Ovary (tissue), 9 donors: ENCODE results near the gene RHOB. TPM values are rescaled to one million over a fixed set of nuclear protein-coding genes. Genes with fewer than 3 reads are reported as not detected.

Experiments
- DNase-seq, 5 donors: peaks; one replicate each; pipeline ENCODE4 v3.0.0-alpha.2; 2019 to 2020
- H3K27ac ChIP-seq, 2 donors: fragments of 200-600 bp; one replicate each; pipeline versions ENCODE4 v1.5.1 to v1.8.0; 2019 to 2022
- H3K27me3 ChIP-seq: fragments of 200-600 bp; one replicate; pipeline ENCODE4 v1.8.0; 2022
- H3K36me3 ChIP-seq: fragments of 200-600 bp; sonication (generic); one replicate; pipeline ENCODE4 v1.5.1; 2019
- H3K4me1 ChIP-seq: one replicate; pipeline ENCODE4 v1.8.1; 2013; ENCODE audit warnings: mild to moderate bottlenecking, moderate library complexity; ENCODE audit not compliant: insufficient read depth
- H3K4me3 ChIP-seq: fragments of 200-600 bp; sonication (generic); one replicate; pipeline ENCODE4 v1.5.1; 2017
- H3K9me3 ChIP-seq, 2 donors: fragments of 200-600 bp in 1 of 2; sonication (generic) in 1 of 2; one replicate each; pipeline versions ENCODE4 v1.5.1 to v1.8.1; 2013 to 2019; ENCODE audit warnings: mild to moderate bottlenecking in 1 of 2, moderate library complexity in 1 of 2
- CTCF ChIP-seq, 3 donors: fragments of 450-650 bp in 2 of 3; fragments of 200-600 bp in 1 of 3; IDR thresholded peaks; one replicate each; pipeline versions ENCODE4 v1.5.1 to v1.8.0; 2016 to 2022; ENCODE audit warnings: antibody characterized with exemption in 3 of 3, mild to moderate bottlenecking in 1 of 3
- EP300 ChIP-seq: sonication (generic); formaldehyde crosslinking; IDR thresholded peaks from one replicate; pipeline ENCODE4 v1.6.1; 2017; ENCODE audit warnings: antibody characterized with exemption
- POLR2A ChIP-seq: fragments of 450-650 bp; IDR thresholded peaks from one replicate; pipeline ENCODE4 v1.6.1; 2017; ENCODE audit warnings: antibody characterized with exemption, mild to moderate bottlenecking, moderate library complexity
- WGBS, 3 donors: extraction: QIAGEN DNeasy Blood & Tissue Kit in 1 of 3; methylation state at CpG; one replicate each; pipeline versions ENCODE4 v1.1.5 to v1.1.7; 2013 to 2017; 5-methylcytosine and 5-hydroxymethylcytosine counted together
- intact Hi-C, 4 donors: fragments of 100-400 bp; cut with DNase I; formaldehyde crosslinking; loops; one replicate each; pipeline versions ENCODE4 v1.11.0 to v1.15.1; 2022 to 2023
- polyA plus RNA-seq, 2 donors: library from polyadenylated mRNA; stranded (reverse); fragments of 200-250 nt in 1 of 2; fragments of 350-450 nt in 1 of 2; fragmentation: Illumina TruSeq in 1 of 2; extraction: RNeasy Lipid Tissue Mini Kit (QIAGEN cat#74804) in 1 of 2; gene quantifications; one replicate each; pipeline ENCODE4 v1.2.3, GENCODE V29; 2013 to 2014
- total RNA-seq, 7 donors: library from RNA; depleted of rRNA in 2 of 7; stranded (reverse); fragments of >200 nt in 2 of 7; fragmentation: NEBNext Ultra II Directional in 3 of 7; extraction: Animal tissue kit (Norgen Biotek cat#: 25700) in 3 of 7; gene quantifications; one replicate each; pipeline versions ENCODE4 v1.1.0 to v1.2.4, GENCODE V29; 2016 to 2023
- donor health status: DM: no; HTN: no; CAD: no; lungs with moderate emphysema.
- donor health status: DM: no; HTN: no; CAD: no.
- donor health status: Bipolar disorder and iron deficiency.
- donor health status: DM: yes; HTN: yes; CAD: no.
- donor health status: DM: no; HTN: no; CAD: no.
- donor health status: DM: yes; HTN: yes; CAD: no.

Gene RHOB
- total and polyA plus RNA-seq, 9 donors = 200 to 1,363 (median 432) TPM

GRCh38 chr2:20425884-20426283 lies 21.0 kb upstream of the RHOB start:
- TF ChIP-seq EP300 (no peak), CTCF (IDR thresholded peaks at IDR 0.05) (no peak), POLR2A (no peak)
- intact Hi-C loops = no loop called here
- H3K4me3 ChIP-seq = no peak overlapping the region
- no peak overlapping the region for H3K27ac ChIP-seq
- no peaks in the 10 kb centered on the region for H3K9me3 ChIP-seq
- no peak for DNase-seq
- peaks cover 18% of the 10 kb centered on the region for H3K4me1 ChIP-seq
- no peaks in the 10 kb centered on the region for H3K36me3 ChIP-seq
- 90 to 94% (median 91%) methylated on average over 2 of the region's 2 CpGs for WGBS, 3 donors
- no peaks in the 10 kb centered on the region for H3K27me3 ChIP-seq

GRCh38 chr2:20427931-20428526 lies 18.8 kb upstream of the RHOB start:
- TF ChIP-seq POLR2A = no peak
- TF ChIP-seq CTCF (IDR thresholded peaks at IDR 0.05) = no peak
- no peak for TF ChIP-seq EP300
- Histone ChIP-seq H3K4me1 (peaks cover 2% of the 10 kb centered on the region), H3K27me3 (no peaks in the 10 kb centered on the region), H3K9me3 (no peaks in the 10 kb centered on the region), H3K27ac (no peak overlapping the region), H3K4me3 (no peak overlapping the region), H3K36me3 (no peaks in the 10 kb centered on the region)
- intact Hi-C loops = no loop called here
- peak in 1 of 5 donors; percentile 9 for DNase-seq
- WGBS, 3 donors = 84 to 94% (median 91%) methylated on average over 10 of the region's 10 CpGs

- no peaks in the 10 kb centered on the region for H3K27me3 ChIP-seq
- no peak overlapping the region for H3K4me3 ChIP-seq
- intact Hi-C loops = no loop called here
- TF ChIP-seq POLR2A (no peak), CTCF (IDR thresholded peaks at IDR 0.05) (no peak), EP300 (no peak)
- no peaks in the 10 kb centered on the region for H3K36me3 ChIP-seq
- no peaks in the 10 kb centered on the region for H3K4me1 ChIP-seq
- WGBS, 3 donors = 92 to 93% (median 92%) methylated on average over 11 of the region's 11 CpGs
- no peaks in the 10 kb centered on the region for H3K9me3 ChIP-seq
- peak in 1 of 5 donors; percentile 4 for DNase-seq
- no peak overlapping the region for H3K27ac ChIP-seq
Observed at GRCh38 chr2:20428717-20429490, 18.0 kb upstream of the RHOB start.

- no peak for DNase-seq
- intact Hi-C loops = no loop called here
- no peaks in the 10 kb centered on the region for H3K27me3 ChIP-seq
- H3K27ac ChIP-seq = no peak overlapping the region
- no peak for TF ChIP-seq EP300
- TF ChIP-seq CTCF (IDR thresholded peaks at IDR 0.05) = no peak
- TF ChIP-seq POLR2A = no peak
- H3K4me1 ChIP-seq = no peaks in the 10 kb centered on the region
- no peaks in the 10 kb centered on the region for H3K36me3 ChIP-seq
- WGBS, 3 donors = 81 to 90% (median 88%) methylated on average over 1 of the region's 1 CpG
- H3K4me3 ChIP-seq = no peak overlapping the region
- H3K9me3 ChIP-seq = no peaks in the 10 kb centered on the region
Observed at GRCh38 chr2:20429528-20429927, 17.3 kb upstream of the RHOB start.
